ENCODE measurements around the gene RHCE.
"Not testable (repeated sequence)": the region's sequence is repeated elsewhere in the genome, so short reads cannot be mapped to it uniquely, and the experiment has no call there.

The RHCE gene

GRCh38 chr1:25420715-25421114 lies at the start of gene RHCE:
RHCE (minus strand) TSS chr1:25420825; CDS start chr1:25420786, 39 bp downstream.
- H4K20me1 ChIP-seq (ENCODE audit: insufficient read depth, low read length); H3K4me1 ChIP-seq (ENCODE audit: low read length); H3K4me3 ChIP-seq (ENCODE audit: low read length); H3K4me2 ChIP-seq (ENCODE audit: low read depth, low read length); H3K9me2 ChIP-seq (replicated peaks; ENCODE audit: insufficient read depth, low read length); H3K79me2 ChIP-seq (ENCODE audit: low read length); DNase-seq; H3F3A ChIP-seq (ENCODE audit: insufficient read depth, low read length); H3K9ac ChIP-seq (ENCODE audit: low read length); H2AFZ ChIP-seq (ENCODE audit: low read length); H3K9me3 ChIP-seq (replicated peaks; ENCODE audit: insufficient read depth, low read length); H3K36me3 ChIP-seq (replicated peaks; ENCODE audit: insufficient read depth, low read length); H3K27me3 ChIP-seq (replicated peaks; ENCODE audit: insufficient read depth, low read length); H3K27ac ChIP-seq (ENCODE audit: low read length): not testable (repeated sequence)

GRCh38 chr1:25469177-25469576 lies 48.6 kb upstream of the RHCE start:
- H3K79me2 ChIP-seq (ENCODE audit: low read length) = peaks cover 15% of the 10 kb centered on the region
- DNase-seq = no peak
- TF ChIP-seq CTCF (IDR thresholded peaks at IDR 0.05; ENCODE audit: low read length) (no peak), EZH2phosphoT487 (IDR thresholded peaks at IDR 0.05; ENCODE audit: low read length) (no peak), EZH2 (optimal IDR thresholded peaks at IDR 0.05; ENCODE audit: low read depth, low read length) (no peak)
- no peaks in the 10 kb centered on the region for H3K36me3 ChIP-seq (replicated peaks; ENCODE audit: insufficient read depth, low read length)
- no peaks in the 10 kb centered on the region for H3K9me2 ChIP-seq (replicated peaks; ENCODE audit: insufficient read depth, low read length)
- no peak overlapping the region for H3K4me3 ChIP-seq (ENCODE audit: low read length)
- H2AFZ ChIP-seq (ENCODE audit: low read length) = no peak overlapping the region
- peaks cover 29% of the 10 kb centered on the region for H3K4me1 ChIP-seq (ENCODE audit: low read length)
- no peak overlapping the region for H3K9ac ChIP-seq (ENCODE audit: low read length)
- no peak overlapping the region for H3K27ac ChIP-seq (ENCODE audit: low read length)
- no peaks in the 10 kb centered on the region for H4K20me1 ChIP-seq (ENCODE audit: insufficient read depth, low read length)
- H3F3A ChIP-seq (ENCODE audit: insufficient read depth, low read length) = peaks cover 24% of the 10 kb centered on the region
- no peaks in the 10 kb centered on the region for H3K27me3 ChIP-seq (replicated peaks; ENCODE audit: insufficient read depth, low read length)
- no peak overlapping the region for H3K4me2 ChIP-seq (ENCODE audit: low read depth, low read length)
- H3K9me3 ChIP-seq (replicated peaks; ENCODE audit: insufficient read depth, low read length) = no peaks in the 10 kb centered on the region

- Histone ChIP-seq H3K4me3 (ENCODE audit: low read length) (no peak overlapping the region), H3K4me2 (ENCODE audit: low read depth, low read length) (peak overlapping the region; percentile 18; the same call in 1 of the 2 replicates), H3K9me2 (replicated peaks; ENCODE audit: insufficient read depth, low read length) (no peaks in the 10 kb centered on the region), H3K9me3 (replicated peaks; ENCODE audit: insufficient read depth, low read length) (no peaks in the 10 kb centered on the region), H3K79me2 (ENCODE audit: low read length) (peaks cover 15% of the 10 kb centered on the region), H3K36me3 (replicated peaks; ENCODE audit: insufficient read depth, low read length) (no peaks in the 10 kb centered on the region), H2AFZ (ENCODE audit: low read length) (no peak overlapping the region), H4K20me1 (ENCODE audit: insufficient read depth, low read length) (no peaks in the 10 kb centered on the region), H3K27ac (ENCODE audit: low read length) (no peak overlapping the region), H3K4me1 (ENCODE audit: low read length) (peaks cover 19% of the 10 kb centered on the region), H3K9ac (ENCODE audit: low read length) (no peak overlapping the region), H3F3A (ENCODE audit: insufficient read depth, low read length) (peaks cover 14% of the 10 kb centered on the region), H3K27me3 (replicated peaks; ENCODE audit: insufficient read depth, low read length) (no peaks in the 10 kb centered on the region)
- no peak for TF ChIP-seq EZH2 (optimal IDR thresholded peaks at IDR 0.05; ENCODE audit: low read depth, low read length)
- no peak for TF ChIP-seq CTCF (IDR thresholded peaks at IDR 0.05; ENCODE audit: low read length)
- TF ChIP-seq EZH2phosphoT487 (IDR thresholded peaks at IDR 0.05; ENCODE audit: low read length) = no peak
- no peak for DNase-seq
Measured at GRCh38 chr1:25468033-25468432, 47.4 kb upstream of the RHCE start.

- H4K20me1 ChIP-seq (ENCODE audit: insufficient read depth, low read length) = no peaks in the 10 kb centered on the region
- peak overlapping the region; percentile 18; the same call in 1 of the 2 replicates for H3K4me2 ChIP-seq (ENCODE audit: low read depth, low read length)
- H3K27ac ChIP-seq (ENCODE audit: low read length) = peak overlapping the region; percentile 17; the same call in 1 of the 2 replicates
- H3K4me1 ChIP-seq (ENCODE audit: low read length) = peaks cover 15% of the 10 kb centered on the region
- no peak overlapping the region for H3K9ac ChIP-seq (ENCODE audit: low read length)
- H3K36me3 ChIP-seq (replicated peaks; ENCODE audit: insufficient read depth, low read length) = no peaks in the 10 kb centered on the region
- TF ChIP-seq CTCF (IDR thresholded peaks at IDR 0.05; ENCODE audit: low read length) = no peak
- TF ChIP-seq EZH2 (optimal IDR thresholded peaks at IDR 0.05; ENCODE audit: low read depth, low read length) = no peak
- no peaks in the 10 kb centered on the region for H3K9me2 ChIP-seq (replicated peaks; ENCODE audit: insufficient read depth, low read length)
- H3K79me2 ChIP-seq (ENCODE audit: low read length) = peaks cover 15% of the 10 kb centered on the region
- H3K27me3 ChIP-seq (replicated peaks; ENCODE audit: insufficient read depth, low read length) = no peaks in the 10 kb centered on the region
- no peak for DNase-seq
- peaks cover 9% of the 10 kb centered on the region for H3F3A ChIP-seq (ENCODE audit: insufficient read depth, low read length)
- H2AFZ ChIP-seq (ENCODE audit: low read length) = no peak overlapping the region
- no peak overlapping the region for H3K4me3 ChIP-seq (ENCODE audit: low read length)
- H3K9me3 ChIP-seq (replicated peaks; ENCODE audit: insufficient read depth, low read length) = no peaks in the 10 kb centered on the region
Measured at GRCh38 chr1:25467616-25468015, 47.0 kb upstream of the RHCE start.
